Activated naive CD4-positive, alpha-beta T cell treated with anti-CD3 and anti-CD28 coated beads, Interleukin-2, amount 50 U/mL, for 72 hours (primary cell): ENCODE data around the gene CMTM5. TPM values are rescaled to one million over a fixed set of nuclear protein-coding genes. Genes with fewer than 3 reads are reported as not detected.

Experiments
- ATAC-seq, 2 donors: fragments of 150-1000 bp; cut with Tn5 transposase; 2 replicates each; pipeline ENCODE4 v1.10.0; 2021; ENCODE audit warnings: mild to moderate bottlenecking in 2 of 2, moderate library complexity in 2 of 2
- DNase-seq, 2 donors: peaks; one replicate each; pipeline ENCODE4 v3.0.0; 2021 to 2022; ENCODE audit warnings: low spot score in 2 of 2
- H3K27ac Mint-ChIP-seq, 2 donors: one replicate each; pipeline ENCODE4 v1.8.0; 2022; ENCODE audit warnings: mild to moderate bottlenecking in 2 of 2, mixed read lengths in 2 of 2
- H3K36me3 Mint-ChIP-seq, 2 donors: one replicate each; pipeline ENCODE4 v1.8.0; 2022; ENCODE audit warnings: mixed read lengths in 2 of 2
- H3K9me3 Mint-ChIP-seq, 2 donors: one replicate each; pipeline ENCODE4 v1.8.0; 2022; ENCODE audit warnings: mixed read lengths in 2 of 2
- total RNA-seq, 2 donors: library from RNA; stranded (reverse); gene quantifications; one replicate each; pipeline ENCODE4 v1.2.3, GENCODE V29; 2022

The CMTM5 gene
- total RNA-seq, result not detected

- ATAC-seq, result no peak
- Mint-ChIP-seq H3K9me3 (no peaks in the 10 kb centered on the region), H3K27ac (peak within 1 kb of the TSS in 1 of 2 donors; percentile 69), H3K36me3 (no peaks in the 10 kb centered on the region)
- DNase-seq, result no peak
These were observed at the start of gene CMTM5 for GRCh38 chr14:23376482-23377197. CMTM5 (plus strand) TSS chr14:23377046; CDS start chr14:23377252, 206 bp downstream.

GRCh38 chr14:23327947-23328744 is 48.7 kb upstream of the CMTM5 start:
- Mint-ChIP-seq H3K27ac (peak overlapping the region in 1 of 2 donors; percentile 36), H3K36me3 (peaks cover 2 to 11% of the 10 kb centered on the region in 2 donors)
- ATAC-seq, result peak; percentile 83 to 89

GRCh38 chr14:23335623-23336022 is 41.2 kb upstream of the CMTM5 start:
- Mint-ChIP-seq H3K9me3 (no peaks in the 10 kb centered on the region), H3K36me3 (no peaks in the 10 kb centered on the region), H3K27ac (no peak overlapping the region)
- DNase-seq, result no peak
- no peak for ATAC-seq

More at GRCh38 chr14:23327947-23328744, 48.7 kb upstream of the CMTM5 start:
- H3K9me3 Mint-ChIP-seq, result no peaks in the 10 kb centered on the region
- peak; percentile 50 to 61 for DNase-seq

- DNase-seq (no peak), ATAC-seq (no peak)
- no peaks in the 10 kb centered on the region for H3K36me3 Mint-ChIP-seq
- H3K9me3 Mint-ChIP-seq, result no peaks in the 10 kb centered on the region
- H3K27ac Mint-ChIP-seq, result no peak overlapping the region
These were observed 37.2 kb upstream of the CMTM5 start for GRCh38 chr14:23339506-23340268.

- Mint-ChIP-seq H3K36me3 (no peaks in the 10 kb centered on the region), H3K27ac (no peak overlapping the region), H3K9me3 (no peaks in the 10 kb centered on the region)
- ATAC-seq, result no peak
- peak in 1 of 2 donors; percentile 33 for DNase-seq
These were observed 32.4 kb upstream of the CMTM5 start for GRCh38 chr14:23344481-23344880.

- Mint-ChIP-seq H3K36me3 (peaks cover 7 to 8% of the 10 kb centered on the region in 2 donors), H3K9me3 (no peaks in the 10 kb centered on the region), H3K27ac (no peak overlapping the region)
- ATAC-seq, result no peak
- no peak for DNase-seq
These were observed 30.7 kb upstream of the CMTM5 start for GRCh38 chr14:23345987-23346692.

GRCh38 chr14:23346693-23347405 is 30.0 kb upstream of the CMTM5 start:
- H3K9me3 Mint-ChIP-seq, result no peaks in the 10 kb centered on the region
- ATAC-seq (no peak), DNase-seq (peak in 1 of 2 donors; percentile 47)
- peak overlapping the region in 1 of 2 donors; percentile 77 for H3K27ac Mint-ChIP-seq
- peaks cover 10 to 11% of the 10 kb centered on the region in 2 donors for H3K36me3 Mint-ChIP-seq

GRCh38 chr14:23347406-23348296 is 29.2 kb upstream of the CMTM5 start:
- H3K9me3 Mint-ChIP-seq, result no peaks in the 10 kb centered on the region
- DNase-seq (peak in 1 of 2 donors; percentile 46), ATAC-seq (no peak)
- peak overlapping the region in 1 of 2 donors; percentile 77 for H3K27ac Mint-ChIP-seq
- peaks cover 10 to 11% of the 10 kb centered on the region in 2 donors for H3K36me3 Mint-ChIP-seq

GRCh38 chr14:23348297-23348655 is 28.6 kb upstream of the CMTM5 start:
- no peaks in the 10 kb centered on the region for H3K9me3 Mint-ChIP-seq
- H3K27ac Mint-ChIP-seq, result no peak overlapping the region
- DNase-seq (no peak), ATAC-seq (no peak)
- peaks cover 10 to 11% of the 10 kb centered on the region in 2 donors for H3K36me3 Mint-ChIP-seq

- ATAC-seq (no peak), DNase-seq (peak in 1 of 2 donors; percentile 35)
- H3K36me3 Mint-ChIP-seq, result peaks cover 10 to 11% of the 10 kb centered on the region in 2 donors
- H3K27ac Mint-ChIP-seq, result peak overlapping the region in 1 of 2 donors; percentile 48
- no peaks in the 10 kb centered on the region for H3K9me3 Mint-ChIP-seq
These were observed 27.5 kb upstream of the CMTM5 start for GRCh38 chr14:23349156-23349845.

GRCh38 chr14:23351681-23352505 is 25.0 kb upstream of the CMTM5 start:
- DNase-seq (no peak), ATAC-seq (peak; percentile 50 to 51)
- Mint-ChIP-seq H3K9me3 (no peaks in the 10 kb centered on the region), H3K27ac (no peak overlapping the region), H3K36me3 (peaks cover 10 to 11% of the 10 kb centered on the region in 2 donors)

GRCh38 chr14:23352506-23353432 is 24.1 kb upstream of the CMTM5 start, which contains the start of gene SLC22A17:
SLC22A17 (minus strand) TSS chr14:23352887.
- Mint-ChIP-seq H3K27ac (peak within 1 kb of the TSS in 1 of 2 donors; percentile 84), H3K36me3 (peaks cover 10 to 11% of the 10 kb centered on the region in 2 donors), H3K9me3 (no peaks in the 10 kb centered on the region)
- peak in 1 of 2 donors; percentile 55 for DNase-seq
- peak; percentile 88 to 94 for ATAC-seq

- peaks cover 10 to 11% of the 10 kb centered on the region in 2 donors for H3K36me3 Mint-ChIP-seq
- H3K27ac Mint-ChIP-seq, result no peak overlapping the region
- DNase-seq (no peak), ATAC-seq (no peak)
- H3K9me3 Mint-ChIP-seq, result no peaks in the 10 kb centered on the region
These were observed 23.4 kb upstream of the CMTM5 start for GRCh38 chr14:23353433-23353780.
